Endothelial cell of umbilical vein (primary cell): Measurements from ENCODE around the gene TMBIM6. TPM values are rescaled to one million over a fixed set of nuclear protein-coding genes. Genes with fewer than 3 reads are reported as not detected.

Source experiments
- BruUV-seq: library from RNA; stranded (reverse); fragments of 400-500 nt; replicated peaks from 2 replicates; lab custom pipeline; 2021; lab: Mats Ljungman, UMichigan
- CTCF ChIA-PET: fragments of 300-600, 350-600 bp; sonication (Branson Sonifier 250); formaldehyde crosslinking; loops from one replicate; lab custom pipeline; 2021; ENCODE audit warnings: antibody characterized with exemption, inconsistent platforms; lab: Charles Lee
- POLR2A ChIA-PET: fragments of 300-600, 350-600 bp; sonication (Branson Sonifier 250); formaldehyde crosslinking; loops from one replicate; lab custom pipeline; 2021; ENCODE audit warnings: antibody characterized with exemption, inconsistent platforms; lab: Charles Lee
- DNase-seq: peaks from one replicate; pipeline ENCODE4 v3.0.0-alpha.2; 2011; ENCODE audit warnings: low read depth, low spot score
- FAIRE-seq: peaks from 2 replicates; lab custom pipeline; 2011; peaks lifted over from hg19 to GRCh38; lab: Jason Lieb, UNC
- H2AFZ ChIP-seq: 2 replicates; pipeline ENCODE4 v1.6.0; 2012; ENCODE audit warnings: low read depth, low read length, control low read depth, inconsistent platforms
- H3K27ac ChIP-seq: 2 replicates; pipeline ENCODE4 v1.5.1; 2011; ENCODE audit warnings: low read depth, mild to moderate bottlenecking, control low read depth, low read length, moderate library complexity; ENCODE audit not compliant: insufficient read depth
- H3K27me3 ChIP-seq, 2 experiments: 2 replicates each; pipeline versions ENCODE4 v1.6.0 to v1.6.1; 2011; ENCODE audit warnings: low read length in 2 of 2, mixed read lengths in 1 of 2; ENCODE audit not compliant: control insufficient read depth in 2 of 2, insufficient read depth in 2 of 2
- H3K36me3 ChIP-seq, 2 experiments: 2 replicates in 1 of 2; 3 replicates in 1 of 2; pipeline ENCODE4 v1.5.1; 2011; ENCODE audit warnings: low read length in 2 of 2, mild to moderate bottlenecking in 1 of 2, moderate library complexity in 1 of 2; ENCODE audit not compliant: control insufficient read depth in 2 of 2, insufficient read depth in 2 of 2; ENCODE audit errors: extremely low read depth in 1 of 2
- H3K4me1 ChIP-seq: 3 replicates; pipeline ENCODE4 v1.5.1; 2011; ENCODE audit warnings: mild to moderate bottlenecking, low read length; ENCODE audit not compliant: control insufficient read depth, insufficient read depth; ENCODE audit errors: extremely low read depth
- H3K4me2 ChIP-seq: 2 replicates; pipeline ENCODE4 v1.6.1; 2011; ENCODE audit warnings: low read length, control low read depth, mixed read lengths; ENCODE audit not compliant: insufficient read depth
- H3K4me3 ChIP-seq, 3 experiments: fragments of 200-600 bp in 1 of 3; sonication (generic), shearing (Covaris generic) in 1 of 3; replicated peaks in 1 of 3; 2 replicates each; pipeline ENCODE4 v1.5.1; 2011 to 2016; ENCODE audit warnings: control low read depth in 3 of 3, low read length in 3 of 3, mild to moderate bottlenecking in 2 of 3, inconsistent platforms in 1 of 3, low read depth in 1 of 3, moderate library complexity in 1 of 3; ENCODE audit not compliant: insufficient read depth in 1 of 3
- H3K79me2 ChIP-seq: 2 replicates; pipeline ENCODE4 v1.6.0; 2012; ENCODE audit warnings: low read length, inconsistent platforms; ENCODE audit not compliant: control insufficient read depth, insufficient read depth
- H3K9ac ChIP-seq: replicated peaks from 2 replicates; pipeline ENCODE3; 2011; ENCODE audit warnings: low read length, control low read depth; ENCODE audit not compliant: insufficient read depth; ENCODE audit errors: extremely low read depth
- H3K9me1 ChIP-seq: replicated peaks from 3 replicates; pipeline ENCODE4 v1.6.0; 2011; ENCODE audit warnings: mild to moderate bottlenecking, low read length; ENCODE audit not compliant: control insufficient read depth, insufficient read depth; ENCODE audit errors: extremely low read depth
- H3K9me3 ChIP-seq: replicated peaks from 2 replicates; pipeline ENCODE4 v1.5.1; 2012; ENCODE audit warnings: low read length, inconsistent platforms; ENCODE audit not compliant: control insufficient read depth, insufficient read depth
- H4K20me1 ChIP-seq: replicated peaks from 2 replicates; pipeline ENCODE3; 2011; ENCODE audit warnings: mild to moderate bottlenecking, low read length; ENCODE audit not compliant: control insufficient read depth, insufficient read depth; ENCODE audit errors: extremely low read depth
- EZH2 ChIP-seq: IDR thresholded peaks from 2 replicates; pipeline ENCODE4 v1.6.1; 2012; ENCODE audit warnings: borderline replicate concordance, low read depth, mild to moderate bottlenecking, moderate library complexity, low read length, inconsistent platforms; ENCODE audit not compliant: severe bottlenecking
- FOS ChIP-seq: IDR thresholded peaks from 2 replicates; pipeline ENCODE4 v1.6.1; 2011; ENCODE audit warnings: mild to moderate bottlenecking, low read length, moderate library complexity, borderline replicate concordance; ENCODE audit not compliant: insufficient read depth
- GATA2 ChIP-seq: IDR thresholded peaks from 2 replicates; pipeline ENCODE4 v1.7.0; 2011; ENCODE audit warnings: low read depth, mild to moderate bottlenecking, moderate library complexity, mixed read lengths, low read length; ENCODE audit not compliant: insufficient read length, insufficient read depth
- JUN ChIP-seq: IDR thresholded peaks from 2 replicates; pipeline ENCODE4 v1.6.1; 2011; ENCODE audit warnings: borderline replicate concordance, low read depth; ENCODE audit not compliant: insufficient read length, insufficient read depth
- MAX ChIP-seq: IDR thresholded peaks from 2 replicates; pipeline ENCODE4 v1.6.1; 2011; ENCODE audit not compliant: insufficient read depth, insufficient read length
- MYC ChIP-seq: IDR thresholded peaks from one replicate; pipeline ENCODE4 v1.6.1; 2011; ENCODE audit warnings: mild to moderate bottlenecking, low read depth, low read length
- POLR2A ChIP-seq: IDR thresholded peaks from 2 replicates; pipeline ENCODE4 v1.6.1; 2012; ENCODE audit warnings: low read depth, mild to moderate bottlenecking, control low read depth, low read length
- POLR2AphosphoS5 ChIP-seq: IDR thresholded peaks from 2 replicates; pipeline ENCODE4 v1.6.1; 2012; ENCODE audit warnings: low read depth, mild to moderate bottlenecking, control low read depth, low read length, moderate library complexity; ENCODE audit not compliant: insufficient read depth
- dilution Hi-C: fragments of 300-500 bp; cut with MboI; formaldehyde crosslinking; loops from one replicate; pipeline ENCODE4 v1.15.0; 2019; ENCODE audit warnings: low sequenced_read_pairs; ENCODE audit not compliant: extremely low pct_ligation_motif_present
- intact Hi-C: fragments of 100-400 bp; cut with micrococcal nuclease; formaldehyde crosslinking; loops from one replicate; pipeline ENCODE4 v1.10.0; 2022
- polyA plus RNA-seq, 4 experiments: library from polyadenylated mRNA; depleted of rRNA in 3 of 4; stranded (reverse) in 3 of 4; unstranded in 1 of 4; fragments of >200 nt; gene quantifications; 2 replicates each; pipeline versions ENCODE4 v1.2.1 to v1.2.3, GENCODE V29; 2011 to 2012; ENCODE audit warnings: missing spikeins in 1 of 4
- total RNA-seq: library from RNA; stranded (reverse); gene quantifications from 2 replicates; pipeline ENCODE4 v1.2.3, GENCODE V29; 2021
- TF ChIP-seq, protein P1 (sequence below), 2 donors: IDR thresholded peaks; 1 replicate in 1 of 2; 2 replicates in 1 of 2; pipeline ENCODE4 v1.5.1; 2011; ENCODE audit warnings: low read length in 2 of 2, mild to moderate bottlenecking in 2 of 2, moderate library complexity in 2 of 2, control low read depth in 1 of 2, inconsistent platforms in 1 of 2, low read depth in 1 of 2; ENCODE audit not compliant: insufficient read depth in 1 of 2; ENCODE audit errors: extremely low read depth in 1 of 2

Gene TMBIM6
- total and polyA plus RNA-seq, 2 donors (not counting 3 experiments of a cell fraction or from before 2014, with no cell fraction given): 393 to 579 TPM

- Histone ChIP-seq H4K20me1 (no peaks in the 10 kb centered on the region), H3K27ac (no peak overlapping the region), H3K4me3 (no peak overlapping the region), H3K9me3 (no peaks in the 10 kb centered on the region), H3K4me1 (peaks cover 7% of the 10 kb centered on the region), H3K4me2 (no peak overlapping the region), H2AFZ (no peak overlapping the region), H3K36me3 (peaks cover 0 to 41% of the 10 kb centered on the region in 2 experiments), H3K27me3 (no peaks in the 10 kb centered on the region), H3K9ac (no peak overlapping the region), H3K79me2 (no peaks in the 10 kb centered on the region), H3K9me1 (no peaks in the 10 kb centered on the region)
- no peak for DNase-seq
- POLR2A ChIA-PET: no interaction called here
- BruUV-seq: TSS peak; percentile 8
- CTCF ChIA-PET: interaction anchor here (1.4 to 1.7 kb wide), 3 partner anchors 10 to 44 kb away, joined by 3 to 6 read pairs (median 3); no protein-coding TSS in a partner anchor
- intact Hi-C loops (no loop called here), dilution Hi-C loops (no loop called here)
- TF ChIP-seq FOS: no peak
- no peak for TF ChIP-seq MYC
- TF ChIP-seq POLR2A: no peak
- TF ChIP-seq POLR2AphosphoS5: no peak
- no peak for TF ChIP-seq MAX
- TF ChIP-seq, protein P1, sequence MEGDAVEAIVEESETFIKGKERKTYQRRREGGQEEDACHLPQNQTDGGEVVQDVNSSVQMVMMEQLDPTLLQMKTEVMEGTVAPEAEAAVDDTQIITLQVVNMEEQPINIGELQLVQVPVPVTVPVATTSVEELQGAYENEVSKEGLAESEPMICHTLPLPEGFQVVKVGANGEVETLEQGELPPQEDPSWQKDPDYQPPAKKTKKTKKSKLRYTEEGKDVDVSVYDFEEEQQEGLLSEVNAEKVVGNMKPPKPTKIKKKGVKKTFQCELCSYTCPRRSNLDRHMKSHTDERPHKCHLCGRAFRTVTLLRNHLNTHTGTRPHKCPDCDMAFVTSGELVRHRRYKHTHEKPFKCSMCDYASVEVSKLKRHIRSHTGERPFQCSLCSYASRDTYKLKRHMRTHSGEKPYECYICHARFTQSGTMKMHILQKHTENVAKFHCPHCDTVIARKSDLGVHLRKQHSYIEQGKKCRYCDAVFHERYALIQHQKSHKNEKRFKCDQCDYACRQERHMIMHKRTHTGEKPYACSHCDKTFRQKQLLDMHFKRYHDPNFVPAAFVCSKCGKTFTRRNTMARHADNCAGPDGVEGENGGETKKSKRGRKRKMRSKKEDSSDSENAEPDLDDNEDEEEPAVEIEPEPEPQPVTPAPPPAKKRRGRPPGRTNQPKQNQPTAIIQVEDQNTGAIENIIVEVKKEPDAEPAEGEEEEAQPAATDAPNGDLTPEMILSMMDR (IDR thresholded peaks at IDR 0.05; ENCODE audit: extremely low read depth in 1 of 2, insufficient read depth in 1 of 2, low read depth in 1 of 2, low read length in 2 of 2): no peak
- no peak for TF ChIP-seq EZH2
- TF ChIP-seq JUN: no peak
- TF ChIP-seq GATA2: no peak
- no peak for FAIRE-seq
These were observed 53.7 kb downstream of the TMBIM6 start for GRCh38 chr12:49794811-49795653.
